Activated CD8-positive, alpha-beta memory T cell treated with anti-CD3 and anti-CD28 coated beads, Interleukin-2, amount 50 U/mL, for 24 hours (primary cell): ENCODE measurements around the gene HOOK2.

Experiments
- DNase-seq: peaks from one replicate; pipeline ENCODE4 v3.0.0-alpha.2; 2020; ENCODE audit errors: extremely low read depth

The HOOK2 gene

DNA sequence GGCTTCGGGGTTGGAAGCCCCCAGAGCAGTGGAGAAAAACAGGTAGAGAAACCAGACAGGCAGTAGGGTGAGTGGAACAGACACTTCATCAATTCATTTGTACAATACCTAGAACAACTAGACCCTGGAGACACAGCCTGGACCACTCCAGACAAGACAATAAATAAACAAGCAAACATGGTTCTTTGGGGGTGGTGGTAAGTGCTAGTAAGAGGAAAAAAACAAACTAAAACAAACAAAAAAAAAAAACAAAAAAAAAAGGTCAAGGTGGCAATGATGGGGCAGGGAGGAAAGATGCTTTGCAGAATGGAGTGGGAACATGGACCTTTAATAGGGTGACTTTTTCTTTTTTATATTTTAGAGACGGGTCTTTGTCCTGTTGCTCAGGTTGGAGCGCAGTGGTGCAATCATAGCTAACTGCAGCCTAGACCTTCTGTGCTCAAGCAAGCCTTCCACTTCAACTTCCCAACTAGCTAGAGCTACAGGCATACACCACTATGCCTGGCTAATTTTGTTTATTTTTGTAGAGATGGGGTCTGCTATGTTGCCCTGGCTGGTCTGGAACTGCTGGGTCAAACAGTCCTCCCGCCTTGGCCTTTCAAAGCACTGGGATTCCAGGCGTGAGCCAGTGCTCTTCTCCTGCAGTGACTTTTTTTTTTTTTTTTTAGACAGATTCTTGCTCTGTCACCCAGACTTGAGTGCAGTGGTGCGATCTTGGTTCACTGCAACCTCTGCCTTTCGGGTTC, 19.0 kb upstream of the HOOK2 start:
- no peak for DNase-seq

DNA sequence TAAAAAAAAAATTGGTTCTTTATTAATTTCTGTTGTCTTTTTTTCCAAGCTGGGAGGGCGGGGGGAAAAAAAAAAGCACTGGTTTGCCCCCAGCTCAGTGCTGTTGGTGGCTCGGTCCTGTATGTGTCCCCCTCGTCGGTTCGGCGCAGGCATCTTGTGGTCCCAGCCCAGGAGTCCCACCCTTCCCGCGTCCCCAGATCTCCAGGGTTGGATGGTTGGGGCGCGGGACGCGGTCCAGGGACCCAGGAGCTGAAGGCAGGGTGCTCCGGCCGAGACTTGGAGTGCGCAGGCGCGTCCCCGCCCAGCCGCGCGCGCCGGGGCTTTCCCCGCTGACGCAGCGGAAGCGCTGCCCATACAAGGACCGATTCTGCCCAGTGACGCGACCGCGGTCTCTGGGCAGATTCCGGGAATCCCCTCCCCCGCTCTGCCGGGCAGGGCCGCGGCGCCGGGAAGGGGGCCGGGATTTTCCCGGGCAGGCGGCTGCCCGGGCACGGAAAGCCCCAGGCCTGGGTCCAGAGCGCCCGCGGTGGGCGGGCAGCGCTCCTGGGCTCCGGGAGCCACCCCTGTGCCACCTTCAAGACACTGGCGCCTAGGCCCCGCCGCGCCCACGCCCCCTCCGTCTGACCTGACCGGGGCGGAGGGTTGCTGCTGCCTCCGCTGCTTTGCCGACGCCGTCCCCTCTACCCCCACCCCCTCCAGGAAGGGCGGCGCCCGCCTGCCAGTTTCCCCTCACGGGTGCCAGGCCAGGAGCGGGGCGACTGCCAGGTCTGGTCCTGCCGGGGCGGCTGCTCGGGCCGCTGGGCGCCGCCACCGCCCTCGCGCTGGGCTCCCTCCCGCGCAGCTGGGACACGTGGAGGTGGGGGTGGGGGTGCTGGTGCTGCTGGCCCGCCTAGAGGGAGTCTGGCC, 18.2 kb upstream of the HOOK2 start:
- no peak for DNase-seq

DNA sequence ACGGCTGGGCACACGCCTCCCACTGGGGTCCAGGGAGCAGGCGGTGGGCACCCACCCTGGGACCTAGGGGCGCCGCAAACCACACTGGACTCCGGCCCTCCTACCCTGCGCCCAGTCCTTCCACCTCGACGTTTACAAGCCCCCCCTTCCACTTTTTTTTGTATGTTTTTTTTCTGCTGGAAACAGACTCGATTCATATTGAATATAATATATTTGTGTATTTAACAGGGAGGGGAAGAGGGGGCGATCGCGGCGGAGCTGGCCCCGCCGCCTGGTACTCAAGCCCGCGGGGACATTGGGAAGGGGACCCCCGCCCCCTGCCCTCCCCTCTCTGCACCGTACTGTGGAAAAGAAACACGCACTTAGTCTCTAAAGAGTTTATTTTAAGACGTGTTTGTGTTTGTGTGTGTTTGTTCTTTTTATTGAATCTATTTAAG, 17.5 kb upstream of the HOOK2 start:
- DNase-seq: no peak

DNA sequence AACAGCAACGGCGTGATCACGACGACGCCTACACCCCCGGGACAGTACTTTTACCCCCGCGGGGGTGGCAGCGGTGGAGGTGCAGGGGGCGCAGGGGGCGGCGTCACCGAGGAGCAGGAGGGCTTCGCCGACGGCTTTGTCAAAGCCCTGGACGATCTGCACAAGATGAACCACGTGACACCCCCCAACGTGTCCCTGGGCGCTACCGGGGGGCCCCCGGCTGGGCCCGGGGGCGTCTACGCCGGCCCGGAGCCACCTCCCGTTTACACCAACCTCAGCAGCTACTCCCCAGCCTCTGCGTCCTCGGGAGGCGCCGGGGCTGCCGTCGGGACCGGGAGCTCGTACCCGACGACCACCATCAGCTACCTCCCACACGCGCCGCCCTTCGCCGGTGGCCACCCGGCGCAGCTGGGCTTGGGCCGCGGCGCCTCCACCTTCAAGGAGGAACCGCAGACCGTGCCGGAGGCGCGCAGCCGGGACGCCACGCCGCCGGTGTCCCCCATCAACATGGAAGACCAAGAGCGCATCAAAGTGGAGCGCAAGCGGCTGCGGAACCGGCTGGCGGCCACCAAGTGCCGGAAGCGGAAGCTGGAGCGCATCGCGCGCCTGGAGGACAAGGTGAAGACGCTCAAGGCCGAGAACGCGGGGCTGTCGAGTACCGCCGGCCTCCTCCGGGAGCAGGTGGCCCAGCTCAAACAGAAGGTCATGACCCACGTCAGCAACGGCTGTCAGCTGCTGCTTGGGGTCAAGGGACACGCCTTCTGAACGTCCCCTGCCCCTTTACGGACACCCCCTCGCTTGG, 16.9 kb upstream of the HOOK2 start:
- no peak for DNase-seq

DNA sequence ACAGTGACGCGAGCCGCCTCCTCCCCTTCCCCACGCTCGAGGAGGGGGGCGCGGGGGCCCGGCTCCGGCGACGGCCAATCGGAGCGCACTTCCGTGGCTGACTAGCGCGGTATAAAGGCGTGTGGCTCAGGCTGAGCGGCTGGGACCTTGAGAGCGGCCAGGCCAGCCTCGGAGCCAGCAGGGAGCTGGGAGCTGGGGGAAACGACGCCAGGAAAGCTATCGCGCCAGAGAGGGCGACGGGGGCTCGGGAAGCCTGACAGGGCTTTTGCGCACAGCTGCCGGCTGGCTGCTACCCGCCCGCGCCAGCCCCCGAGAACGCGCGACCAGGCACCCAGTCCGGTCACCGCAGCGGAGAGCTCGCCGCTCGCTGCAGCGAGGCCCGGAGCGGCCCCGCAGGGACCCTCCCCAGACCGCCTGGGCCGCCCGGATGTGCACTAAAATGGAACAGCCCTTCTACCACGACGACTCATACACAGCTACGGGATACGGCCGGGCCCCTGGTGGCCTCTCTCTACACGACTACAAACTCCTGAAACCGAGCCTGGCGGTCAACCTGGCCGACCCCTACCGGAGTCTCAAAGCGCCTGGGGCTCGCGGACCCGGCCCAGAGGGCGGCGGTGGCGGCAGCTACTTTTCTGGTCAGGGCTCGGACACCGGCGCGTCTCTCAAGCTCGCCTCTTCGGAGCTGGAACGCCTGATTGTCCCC, 16.1 kb upstream of the HOOK2 start, which contains the start of gene JUNB:
Gene JUNB (plus strand): TSS at position 142 of the 706 bp plus-strand sequence. CDS start 286 bp downstream, at position 428.
- no peak for DNase-seq

DNA sequence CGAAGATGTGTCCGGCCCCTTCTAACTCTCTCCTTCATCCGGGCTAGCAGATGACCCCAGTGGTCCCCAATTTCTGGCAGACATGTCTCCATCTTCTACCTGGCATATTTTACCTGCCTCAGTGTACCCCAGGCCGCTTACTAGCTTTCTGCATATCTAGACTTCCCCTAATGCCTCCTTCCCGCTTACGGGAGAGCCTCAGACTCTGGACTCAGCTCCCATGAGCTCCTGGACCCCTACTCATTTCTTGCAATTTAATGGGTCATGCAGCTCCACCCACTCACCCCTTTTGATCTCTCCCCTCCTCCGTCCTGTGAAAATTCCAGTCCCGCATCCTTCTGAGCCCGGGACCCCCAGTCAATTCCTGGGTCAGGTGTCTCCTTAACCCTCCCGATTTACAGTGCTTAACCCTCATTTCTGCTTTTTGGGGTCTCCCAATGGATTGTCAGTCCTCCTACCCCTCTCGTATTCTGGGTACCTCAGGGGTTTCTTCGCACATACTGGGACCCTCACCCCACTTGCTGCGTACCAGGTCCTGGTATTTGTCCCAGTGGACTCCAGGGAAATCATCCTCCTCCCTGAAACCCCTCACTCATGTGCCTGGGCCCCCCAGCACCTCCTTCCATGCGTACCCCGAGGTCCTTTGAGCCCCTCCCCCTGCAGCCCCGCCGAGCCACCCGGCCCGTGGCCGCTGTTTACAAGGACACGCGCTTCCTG, 15.4 kb upstream of the HOOK2 start:
- DNase-seq: no peak

DNA sequence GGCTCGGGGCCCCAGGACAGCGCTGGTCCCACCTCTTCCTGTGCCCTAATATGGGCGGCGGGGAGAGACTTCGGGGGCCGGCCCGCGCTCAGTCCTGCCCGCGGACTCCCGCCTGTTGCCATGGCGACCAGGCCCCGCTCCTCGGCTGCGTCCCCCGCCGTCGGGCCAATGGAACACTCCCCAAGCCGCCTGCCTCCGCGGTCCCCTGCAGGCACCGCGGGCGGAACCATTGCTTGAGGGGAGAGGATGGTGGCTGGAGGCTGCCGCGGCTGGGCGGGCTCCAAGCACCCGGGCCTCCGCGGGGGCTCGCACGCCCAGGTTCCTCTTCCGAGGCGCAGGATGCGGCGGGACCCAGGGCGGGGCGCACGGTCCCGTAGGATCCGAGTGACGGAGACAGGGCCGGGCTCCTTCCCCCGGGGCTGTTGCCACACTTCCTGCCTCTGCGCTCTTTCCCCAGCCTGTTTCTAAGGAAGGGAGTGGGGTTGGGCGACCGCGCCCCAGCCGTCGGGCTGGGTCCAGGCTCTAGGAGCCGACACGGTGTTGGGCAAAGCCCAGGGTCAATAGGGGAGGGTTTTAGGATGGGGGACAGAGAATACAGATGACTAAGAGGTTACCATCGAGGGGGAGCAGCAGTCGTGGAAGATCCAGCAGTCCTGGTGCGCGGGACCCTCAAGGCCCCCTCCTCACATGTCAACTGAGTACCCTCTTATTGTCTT, 14.7 kb upstream of the HOOK2 start:
- no peak for DNase-seq

DNA sequence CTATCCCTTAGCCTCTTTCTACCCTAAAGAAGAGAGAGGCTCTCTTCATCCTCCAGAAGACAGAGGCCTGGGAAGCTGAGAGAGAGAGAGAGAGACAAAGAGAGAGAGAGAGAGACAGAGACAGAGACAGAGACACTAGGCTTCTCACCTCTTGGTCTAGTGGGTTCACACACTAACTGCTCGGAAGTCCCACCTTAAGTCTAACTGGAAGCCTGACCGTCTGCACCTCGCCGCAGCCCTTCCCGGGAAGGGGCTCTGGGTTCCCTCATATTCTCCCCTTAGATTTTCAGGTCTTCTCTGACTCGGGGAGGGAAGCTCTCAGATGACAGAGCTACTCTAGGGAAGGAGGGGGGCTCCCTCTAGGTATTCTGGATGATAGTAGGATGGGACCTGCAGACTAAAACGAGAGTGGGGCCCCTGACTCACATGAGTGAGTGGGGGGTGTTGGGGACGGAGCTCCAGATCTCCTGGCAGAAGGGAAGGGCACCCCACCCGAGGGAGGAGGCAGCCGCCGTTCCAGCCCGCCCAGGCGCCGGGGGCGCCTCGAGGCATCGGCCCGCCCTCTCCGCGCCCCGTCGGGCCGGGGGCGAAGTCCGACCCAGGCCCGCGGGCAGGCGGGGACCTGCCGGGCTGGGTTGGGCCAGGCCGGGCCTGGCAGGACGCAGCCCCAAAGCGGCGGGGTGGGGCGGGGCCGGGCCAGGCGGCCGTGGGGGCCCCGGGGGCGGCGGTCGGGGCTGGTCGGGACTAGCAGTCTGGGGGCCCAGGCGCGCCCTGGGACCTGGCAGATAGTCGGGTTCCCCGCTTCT, 13.9 kb upstream of the HOOK2 start:
- DNase-seq: no peak

DNA sequence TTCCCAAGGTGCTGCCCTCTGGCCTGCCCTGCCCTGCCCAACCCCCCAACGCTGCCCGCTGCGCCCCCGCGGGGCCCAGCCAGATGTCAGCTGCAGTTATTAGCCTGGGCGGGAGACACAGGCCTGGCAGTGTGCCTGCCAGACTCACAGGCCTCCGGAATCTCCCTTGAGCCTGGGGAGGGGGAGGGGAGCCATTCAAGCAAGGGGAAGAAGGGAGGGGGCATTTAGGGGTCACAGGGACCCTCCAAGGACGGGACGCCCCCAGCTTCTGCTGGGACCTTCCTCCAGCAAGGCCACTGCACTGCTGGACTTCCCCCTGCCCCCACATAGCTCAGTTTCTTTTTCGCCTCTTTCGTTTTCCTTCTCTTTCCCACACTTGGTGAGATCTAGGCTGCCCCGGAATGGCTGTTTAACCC, 13.3 kb upstream of the HOOK2 start:
- no peak for DNase-seq

DNA sequence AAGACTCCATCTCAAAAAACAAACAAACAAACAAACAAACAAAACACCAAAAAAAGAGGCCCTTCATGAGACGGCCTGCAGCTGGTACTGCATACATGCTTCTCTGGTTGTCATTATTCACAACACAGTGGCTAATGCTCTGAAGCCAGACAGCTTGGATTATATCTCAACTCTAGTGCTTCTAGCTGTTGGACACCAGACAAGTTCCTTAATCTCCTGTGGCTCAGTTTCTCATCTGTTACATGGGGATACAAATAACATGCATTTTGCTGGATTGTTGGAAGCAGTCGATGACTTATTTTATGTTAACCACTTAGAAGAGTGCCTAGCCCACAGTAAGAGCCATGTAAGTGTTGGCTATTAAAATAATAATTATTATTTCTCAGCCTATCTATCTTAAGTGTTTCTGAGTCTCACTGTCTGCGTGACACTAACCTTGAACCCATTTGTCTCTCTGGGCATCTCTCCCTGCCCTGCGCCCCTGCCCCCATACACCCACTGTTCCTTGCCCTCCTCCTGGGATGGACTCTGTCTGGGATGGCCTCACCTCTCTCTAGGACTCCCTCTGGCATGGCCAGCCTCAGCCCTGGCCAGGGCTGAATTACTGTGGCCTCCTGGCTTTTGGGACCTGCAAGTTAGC, 12.8 kb upstream of the HOOK2 start:
- DNase-seq: no peak

DNA sequence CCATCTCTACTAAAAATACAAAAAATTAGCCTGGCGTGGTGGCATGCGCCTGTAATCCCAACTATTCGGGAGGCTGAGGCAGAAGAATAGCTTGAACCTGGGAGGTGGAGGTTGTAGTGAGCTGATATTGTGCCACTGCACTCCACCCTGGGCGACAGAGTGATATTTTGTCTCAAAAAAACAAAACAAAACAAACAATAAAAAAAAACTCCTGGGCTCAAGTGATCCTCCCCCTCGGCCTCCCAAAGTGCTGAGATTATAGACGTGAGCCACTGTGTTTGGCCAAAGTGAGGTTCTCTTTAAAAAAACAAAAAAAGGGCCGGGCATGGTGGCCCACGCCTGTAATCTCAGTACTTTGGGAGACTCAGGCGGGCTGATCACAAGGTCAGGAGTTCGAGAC, 12.1 kb upstream of the HOOK2 start:
- no peak for DNase-seq

DNA sequence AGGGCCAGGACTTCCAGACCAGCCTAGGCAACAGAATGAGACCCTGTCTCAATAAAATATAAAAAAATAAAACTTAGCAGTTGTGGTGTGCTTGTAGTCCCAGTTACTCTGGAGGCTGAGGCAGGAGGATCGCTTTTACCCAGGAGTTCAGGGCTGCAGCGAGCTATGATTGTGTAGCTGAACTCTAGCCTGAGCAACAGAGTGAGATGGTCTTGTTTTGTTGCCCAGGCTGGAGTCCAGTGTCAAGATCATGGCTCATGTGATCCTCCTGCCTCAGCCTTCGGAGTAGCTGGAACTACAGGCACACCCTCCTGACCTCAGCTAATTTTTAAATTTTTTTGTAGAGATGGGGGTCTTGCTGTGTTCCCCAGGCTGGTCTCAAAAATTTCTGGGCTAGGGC, 11.6 kb upstream of the HOOK2 start:
- no peak for DNase-seq

DNA sequence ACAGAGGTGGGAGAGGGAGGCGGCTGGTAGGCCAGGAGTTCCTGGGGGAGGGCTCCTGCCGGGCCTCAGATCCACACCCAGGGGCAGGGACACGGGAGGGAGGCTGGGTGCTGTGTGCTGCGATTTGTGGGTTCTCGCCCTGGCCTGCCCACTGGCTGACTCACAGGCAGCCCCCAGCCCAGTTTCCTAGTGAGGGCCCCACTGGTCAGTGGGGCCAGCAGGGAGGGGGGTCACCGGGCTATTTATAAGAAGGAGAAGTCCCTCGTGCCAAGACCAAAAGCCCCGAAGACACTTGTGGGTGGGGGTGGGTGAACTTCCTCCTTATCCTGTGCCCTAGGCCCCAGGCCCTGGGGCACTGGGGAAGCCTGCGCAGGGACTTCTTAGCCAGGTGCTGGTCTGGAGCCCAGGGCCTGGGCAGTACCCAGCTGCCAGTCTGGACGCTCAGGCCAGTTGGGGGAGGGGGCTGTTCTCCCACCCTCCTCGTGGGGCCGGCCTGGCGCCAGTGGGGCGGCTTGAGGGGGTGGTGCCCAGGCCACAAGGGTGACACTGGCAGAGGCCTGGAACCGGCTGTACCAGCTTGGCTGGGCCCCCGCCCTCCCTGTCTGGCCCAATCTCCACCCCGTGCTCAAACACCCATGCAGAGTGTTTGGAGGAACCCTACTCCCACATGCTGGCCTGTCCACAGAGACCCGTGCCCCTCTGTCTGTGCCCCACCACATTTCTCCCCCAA, 11.0 kb upstream of the HOOK2 start:
- no peak for DNase-seq

DNA sequence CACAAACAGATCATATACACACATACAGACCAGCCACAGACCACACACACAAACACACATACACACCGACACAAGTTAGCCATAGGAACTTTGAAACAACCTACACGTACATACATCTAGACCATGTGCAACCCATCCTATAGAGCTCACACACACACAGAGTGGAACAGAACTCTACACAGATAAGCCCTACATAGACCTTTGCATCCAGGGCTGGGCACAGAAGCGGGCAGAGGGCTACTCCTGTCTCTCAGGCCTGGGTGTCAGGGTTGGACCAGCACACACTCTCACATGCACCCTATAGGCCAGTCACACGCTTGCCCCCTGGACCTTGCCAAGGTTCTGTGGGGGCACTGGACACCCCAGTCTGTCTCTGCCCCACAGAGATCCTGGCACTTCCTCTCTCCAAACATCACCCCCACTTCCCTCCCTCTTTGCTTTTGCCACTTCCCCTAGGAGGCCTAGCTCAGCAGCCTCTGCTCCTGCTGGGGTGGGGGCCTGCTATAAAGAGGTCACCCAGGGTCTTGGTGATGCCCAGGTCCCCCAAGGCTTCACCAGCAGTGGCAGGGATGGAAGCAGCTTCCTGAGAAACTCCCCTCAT, 10.2 kb upstream of the HOOK2 start:
- no peak for DNase-seq

DNA sequence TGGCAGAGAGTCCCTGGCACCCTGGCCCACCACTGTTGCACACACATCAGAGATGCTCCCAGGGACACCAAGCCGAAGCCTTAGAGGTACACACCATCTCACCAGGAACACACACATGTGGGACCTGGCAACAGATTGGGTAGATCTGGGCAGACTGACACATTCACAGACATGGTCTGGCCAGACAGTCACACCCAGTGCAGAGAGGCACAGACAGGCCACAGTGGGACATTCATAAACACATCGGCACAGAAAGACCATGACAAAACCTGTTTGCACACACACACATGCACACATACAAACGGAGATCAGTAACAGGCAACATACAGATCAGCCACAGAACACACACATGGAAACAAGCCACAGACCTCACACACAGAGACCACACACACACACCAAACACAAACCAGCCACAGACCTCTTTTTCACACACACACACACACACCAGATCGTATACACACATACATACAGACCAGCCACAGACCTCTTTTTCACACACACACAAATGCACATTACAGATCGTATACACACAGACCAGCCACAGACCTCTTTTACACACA, 9.6 kb upstream of the HOOK2 start:
- DNase-seq: no peak

DNA sequence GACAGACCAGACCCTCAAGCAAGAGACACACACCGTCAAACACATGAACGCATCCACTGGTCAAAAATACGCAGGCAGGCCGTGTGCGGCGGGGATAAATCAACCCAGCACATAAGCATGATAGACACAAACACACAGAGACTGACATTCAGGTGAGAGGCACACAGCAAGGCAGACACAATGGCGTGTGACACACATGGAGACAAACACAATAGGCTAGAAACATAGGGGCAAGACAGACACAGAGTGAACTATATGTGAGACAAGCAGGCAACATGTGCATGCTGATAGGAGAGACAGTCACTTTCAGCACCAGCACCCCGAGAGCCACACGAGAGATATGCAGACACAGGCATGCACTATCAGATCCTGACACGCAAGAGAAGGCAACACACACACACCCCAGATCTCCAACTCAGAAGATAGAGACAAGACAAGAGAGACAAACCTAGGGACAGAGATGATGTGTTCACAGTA, 9.1 kb upstream of the HOOK2 start:
- no peak for DNase-seq

DNA sequence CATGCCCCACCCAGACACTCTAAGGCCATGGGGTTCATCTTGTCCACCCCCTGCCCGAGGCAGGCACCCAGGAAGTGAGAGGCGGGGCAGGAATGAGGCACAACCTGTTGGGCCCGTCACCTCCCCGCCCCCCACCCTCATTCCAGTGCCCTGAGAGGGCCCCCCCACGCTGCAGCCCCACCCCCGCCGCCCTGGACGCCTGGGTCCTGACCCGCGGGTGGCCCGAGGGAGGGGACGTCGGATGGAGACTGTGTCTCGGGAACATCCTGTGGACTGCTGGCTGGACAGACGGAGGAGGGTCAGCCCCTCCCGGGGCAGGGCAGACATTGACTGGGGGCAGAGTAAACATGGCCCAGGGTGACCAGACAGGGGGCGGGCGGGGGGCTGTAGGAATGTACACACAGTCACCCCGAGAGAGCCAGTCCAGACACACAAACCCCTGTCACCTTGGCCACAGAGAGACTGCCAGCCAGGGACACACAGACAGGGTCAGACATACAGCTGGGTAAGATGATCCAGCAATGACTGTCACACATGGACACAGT, 8.6 kb upstream of the HOOK2 start:
- DNase-seq: no peak
